Keratinocyte (primary cell): ENCODE results near the gene CHMP1B. TPM values are rescaled to one million over a fixed set of nuclear protein-coding genes. Genes with fewer than 3 reads are reported as not detected.

Experiments
- DNase-seq: peaks from one replicate; pipeline ENCODE4 v3.0.0-alpha.2; 2011; ENCODE audit warnings: low read depth, missing footprints, low spot score
- FAIRE-seq: peaks from 2 replicates; lab custom pipeline; 2011; peaks lifted over from hg19 to GRCh38; lab: Jason Lieb, UNC
- H2AFZ ChIP-seq: 2 replicates; pipeline ENCODE4 v1.6.0; 2012; ENCODE audit warnings: low read length, control low read depth, inconsistent platforms; ENCODE audit not compliant: control insufficient read depth
- H3K27ac ChIP-seq: 2 replicates; pipeline ENCODE4 v1.5.1; 2011; ENCODE audit warnings: low read length; ENCODE audit not compliant: control insufficient read depth, insufficient read depth
- H3K27me3 ChIP-seq: 3 replicates; pipeline ENCODE4 v1.6.0; 2011; ENCODE audit warnings: low read length; ENCODE audit not compliant: control insufficient read depth, insufficient read depth; ENCODE audit errors: extremely low read depth
- H3K36me3 ChIP-seq, 2 experiments: 2 replicates in 1 of 2; 3 replicates in 1 of 2; pipeline ENCODE4 v1.5.1; 2011; ENCODE audit warnings: low read length in 2 of 2, mild to moderate bottlenecking in 1 of 2; ENCODE audit not compliant: control insufficient read depth in 2 of 2, insufficient read depth in 2 of 2; ENCODE audit errors: extremely low read depth in 1 of 2
- H3K4me1 ChIP-seq: 3 replicates; pipeline ENCODE4 v1.5.1; 2011; ENCODE audit warnings: low read length; ENCODE audit not compliant: control insufficient read depth, insufficient read depth; ENCODE audit errors: extremely low read depth
- H3K4me2 ChIP-seq: 3 replicates; pipeline ENCODE4 v1.6.0; 2011; ENCODE audit warnings: low read depth, low read length; ENCODE audit not compliant: control insufficient read depth, insufficient read depth; ENCODE audit errors: extremely low read depth
- H3K4me3 ChIP-seq, 3 experiments: fragments of 200-600 bp in 1 of 3; sonication (generic) in 1 of 3; 2 replicates in 2 of 3; 3 replicates in 1 of 3; pipeline ENCODE4 v1.5.1; 2011 to 2016; ENCODE audit warnings: low read length in 3 of 3, mild to moderate bottlenecking in 3 of 3, control low read depth in 2 of 3, inconsistent platforms in 1 of 3, low read depth in 1 of 3, mixed read lengths in 1 of 3, mixed run types in 1 of 3, moderate library complexity in 1 of 3; ENCODE audit not compliant: control insufficient read depth in 2 of 3, insufficient read depth in 2 of 3; ENCODE audit errors: extremely low read depth in 1 of 3
- H3K79me2 ChIP-seq: 2 replicates; pipeline ENCODE4 v1.6.0; 2012; ENCODE audit warnings: low read length; ENCODE audit not compliant: control insufficient read depth, insufficient read depth
- H3K9ac ChIP-seq: 3 replicates; pipeline ENCODE4 v1.6.0; 2011; ENCODE audit warnings: low read length; ENCODE audit not compliant: control insufficient read depth, insufficient read depth; ENCODE audit errors: extremely low read depth
- H3K9me1 ChIP-seq: 3 replicates; pipeline ENCODE4 v1.6.0; 2011; ENCODE audit warnings: low read length; ENCODE audit not compliant: control insufficient read depth, insufficient read depth; ENCODE audit errors: extremely low read depth
- H3K9me3 ChIP-seq: 2 replicates; pipeline ENCODE4 v1.5.1; 2012; ENCODE audit warnings: low read depth, low read length; ENCODE audit not compliant: control insufficient read depth
- H4K20me1 ChIP-seq: 3 replicates; pipeline ENCODE4 v1.6.0; 2011; ENCODE audit warnings: low read length; ENCODE audit not compliant: control insufficient read depth, insufficient read depth; ENCODE audit errors: extremely low read depth
- EZH2 ChIP-seq: IDR thresholded peaks from one replicate; pipeline ENCODE4 v1.6.1; 2012; ENCODE audit warnings: inconsistent platforms, mild to moderate bottlenecking, low read length, moderate library complexity
- dilution Hi-C: fragments of 300-500 bp; cut with MboI; formaldehyde crosslinking; loops from one replicate; pipeline ENCODE4 v1.7.0; 2020; ENCODE audit warnings: low sequenced_read_pairs; ENCODE audit not compliant: extremely low pct_ligation_motif_present
- polyA plus RNA-seq, 5 experiments: library from polyadenylated mRNA; depleted of rRNA in 3 of 5; stranded (reverse) in 3 of 5; stranded (forward) in 1 of 5; unstranded in 1 of 5; fragments of >200 nt; gene quantifications; 1 replicate in 1 of 5; 2 replicates in 3 of 5; 3 replicates in 1 of 5; pipeline versions ENCODE4 v1.2.1 to v1.2.3, GENCODE V29; 2011 to 2012; ENCODE audit warnings: missing spikeins in 2 of 5, low read depth in 1 of 5, low replicate concordance in 1 of 5
- TF ChIP-seq, protein P1 (sequence below), 3 experiments: IDR thresholded peaks in 1 of 3; conservative IDR thresholded peaks in 1 of 3; optimal IDR thresholded peaks in 1 of 3; 2 replicates in 2 of 3; 3 replicates in 1 of 3; pipeline versions ENCODE3 to v1.5.1; 2011; ENCODE audit warnings: low read length in 3 of 3, mild to moderate bottlenecking in 3 of 3, moderate library complexity in 2 of 3, control low read depth in 1 of 3, inconsistent platforms in 1 of 3; ENCODE audit not compliant: insufficient read depth in 2 of 3; ENCODE audit errors: extremely low read depth in 1 of 3

Gene CHMP1B
- polyA plus RNA-seq, 1 donor (not counting 4 experiments of a cell fraction or from before 2014, with no cell fraction given): 54.7 TPM

DNA sequence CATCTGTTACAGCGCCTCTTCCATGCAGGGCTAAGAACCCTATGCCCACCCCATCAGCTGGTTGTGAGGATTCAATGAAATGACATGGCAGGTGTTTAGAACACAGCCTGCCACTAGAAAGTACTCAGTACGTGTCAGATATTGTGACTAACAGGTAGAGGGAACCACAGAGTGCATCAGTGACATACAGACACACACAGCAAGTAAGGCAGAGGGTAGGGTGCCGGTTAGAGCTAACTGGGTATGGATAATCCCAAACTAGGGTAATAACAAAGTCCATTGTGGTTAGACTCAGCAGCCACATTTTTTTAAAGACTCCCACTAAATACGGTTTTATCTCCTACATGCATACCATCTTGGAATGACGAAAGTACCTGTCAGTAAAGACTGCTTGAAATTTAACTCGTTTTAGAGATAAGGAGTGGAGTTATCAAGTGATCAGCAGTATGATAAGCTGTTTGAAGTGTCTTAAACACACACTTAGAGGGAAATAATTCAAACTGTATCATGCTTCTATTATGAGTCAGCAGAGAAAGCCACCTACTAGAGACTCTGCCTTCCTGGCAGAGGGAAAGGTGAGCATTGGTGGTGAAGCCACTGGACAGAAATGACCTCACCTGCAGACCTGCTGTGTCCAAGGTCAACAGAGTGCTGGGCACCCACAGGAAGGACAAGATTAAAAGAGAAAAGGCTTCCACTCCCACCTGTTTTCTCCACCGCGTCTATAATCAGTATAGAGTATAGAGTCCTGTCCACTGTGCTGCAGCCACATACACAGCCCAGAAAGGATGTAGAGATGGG is 36.3 kb downstream of the CHMP1B start:
- no peak for DNase-seq
- Histone ChIP-seq H3K4me3 (no peak overlapping the region), H3K9me1 (no peaks in the 10 kb centered on the region), H3K9me3 (no peaks in the 10 kb centered on the region), H3K36me3 (peaks cover 11 to 19% of the 10 kb centered on the region in 2 experiments), H3K9ac (no peak overlapping the region), H3K27ac (no peak overlapping the region), H3K79me2 (no peaks in the 10 kb centered on the region), H3K4me1 (peaks cover 7% of the 10 kb centered on the region), H2AFZ (no peak overlapping the region), H4K20me1 (no peaks in the 10 kb centered on the region), H3K4me2 (no peak overlapping the region), H3K27me3 (no peaks in the 10 kb centered on the region)
- FAIRE-seq: no peak
- dilution Hi-C loops: no loop called here
- TF ChIP-seq, protein P1, sequence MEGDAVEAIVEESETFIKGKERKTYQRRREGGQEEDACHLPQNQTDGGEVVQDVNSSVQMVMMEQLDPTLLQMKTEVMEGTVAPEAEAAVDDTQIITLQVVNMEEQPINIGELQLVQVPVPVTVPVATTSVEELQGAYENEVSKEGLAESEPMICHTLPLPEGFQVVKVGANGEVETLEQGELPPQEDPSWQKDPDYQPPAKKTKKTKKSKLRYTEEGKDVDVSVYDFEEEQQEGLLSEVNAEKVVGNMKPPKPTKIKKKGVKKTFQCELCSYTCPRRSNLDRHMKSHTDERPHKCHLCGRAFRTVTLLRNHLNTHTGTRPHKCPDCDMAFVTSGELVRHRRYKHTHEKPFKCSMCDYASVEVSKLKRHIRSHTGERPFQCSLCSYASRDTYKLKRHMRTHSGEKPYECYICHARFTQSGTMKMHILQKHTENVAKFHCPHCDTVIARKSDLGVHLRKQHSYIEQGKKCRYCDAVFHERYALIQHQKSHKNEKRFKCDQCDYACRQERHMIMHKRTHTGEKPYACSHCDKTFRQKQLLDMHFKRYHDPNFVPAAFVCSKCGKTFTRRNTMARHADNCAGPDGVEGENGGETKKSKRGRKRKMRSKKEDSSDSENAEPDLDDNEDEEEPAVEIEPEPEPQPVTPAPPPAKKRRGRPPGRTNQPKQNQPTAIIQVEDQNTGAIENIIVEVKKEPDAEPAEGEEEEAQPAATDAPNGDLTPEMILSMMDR (optimal IDR thresholded peaks at IDR 0.05 in 1 of 3, IDR thresholded peaks at IDR 0.05 in 1 of 3, conservative IDR thresholded peaks at IDR 0.05 in 1 of 3; ENCODE audit: extremely low read depth in 1 of 3, insufficient read depth in 2 of 3, low read length in 3 of 3): no peak
- TF ChIP-seq EZH2: no peak

- Histone ChIP-seq H3K36me3 (peaks cover 11 to 19% of the 10 kb centered on the region in 2 experiments), H3K27me3 (no peaks in the 10 kb centered on the region), H3K9ac (no peak overlapping the region), H3K4me1 (peaks cover 9% of the 10 kb centered on the region), H3K4me2 (no peak overlapping the region), H3K9me1 (no peaks in the 10 kb centered on the region), H3K27ac (no peak overlapping the region), H3K9me3 (no peaks in the 10 kb centered on the region), H2AFZ (no peak overlapping the region), H3K4me3 (no peak overlapping the region), H3K79me2 (no peaks in the 10 kb centered on the region), H4K20me1 (no peaks in the 10 kb centered on the region)
- dilution Hi-C loops: no loop called here
- TF ChIP-seq, protein P1 (optimal IDR thresholded peaks at IDR 0.05 in 1 of 3, IDR thresholded peaks at IDR 0.05 in 1 of 3, conservative IDR thresholded peaks at IDR 0.05 in 1 of 3; ENCODE audit: extremely low read depth in 1 of 3, insufficient read depth in 2 of 3, low read length in 3 of 3): no peak
- TF ChIP-seq EZH2: no peak
- DNase-seq (no peak), FAIRE-seq (no peak)
Measured at GRCh38 chr18:11888726-11889125, 37.5 kb downstream of the CHMP1B start.
